HG02623 (cell line): Measurements from ENCODE around the gene ABCA1.

Experiments
- ATAC-seq: cut with Tn5 transposase; IDR thresholded peaks from one replicate; pipeline ENCODE4 v1.9.1; 2021; ENCODE audit warnings: moderate library complexity; ENCODE audit not compliant: unreplicated experiment

Gene ABCA1

DNA sequence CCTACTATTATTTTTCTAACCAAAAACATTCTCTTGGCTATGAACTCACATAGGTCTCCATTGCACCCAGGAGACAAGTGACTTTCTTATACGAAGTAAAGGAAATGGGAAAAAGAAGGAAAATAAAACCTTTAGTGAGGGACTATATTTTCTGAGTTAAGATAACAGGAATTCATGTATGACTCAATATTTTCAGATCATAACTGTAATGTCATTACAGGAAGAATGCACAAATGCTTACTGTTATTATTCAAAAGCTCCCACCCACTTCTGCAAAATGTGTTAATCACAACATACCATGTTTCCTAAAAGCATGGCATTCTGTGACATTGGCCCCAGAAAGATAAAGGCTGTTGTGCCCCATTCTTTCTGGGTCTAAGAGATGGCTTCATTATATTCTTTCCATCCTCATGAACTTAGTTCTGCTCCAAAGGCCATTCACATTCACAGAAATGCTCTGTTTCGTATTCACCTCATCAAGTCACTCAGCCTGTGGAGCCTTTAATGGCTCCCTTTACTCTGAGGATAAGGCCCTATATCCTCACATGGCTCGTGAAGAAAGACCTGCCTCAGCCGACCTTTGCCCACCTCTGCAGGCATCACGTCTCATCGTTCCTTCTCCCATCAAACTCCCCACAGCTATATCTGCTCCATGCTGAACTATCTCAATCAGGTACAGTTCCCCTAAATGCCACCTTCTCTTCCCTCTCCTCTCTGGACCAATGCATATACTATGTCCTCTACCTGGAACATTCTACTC is 77.0 kb downstream of the ABCA1 start:
- ATAC-seq: no peak

- ATAC-seq: no peak
Measured at GRCh38 chr9:104849023-104849422, 78.9 kb downstream of the ABCA1 start.

- no peak for ATAC-seq
Measured at GRCh38 chr9:104844710-104845109, 83.2 kb downstream of the ABCA1 start.

DNA sequence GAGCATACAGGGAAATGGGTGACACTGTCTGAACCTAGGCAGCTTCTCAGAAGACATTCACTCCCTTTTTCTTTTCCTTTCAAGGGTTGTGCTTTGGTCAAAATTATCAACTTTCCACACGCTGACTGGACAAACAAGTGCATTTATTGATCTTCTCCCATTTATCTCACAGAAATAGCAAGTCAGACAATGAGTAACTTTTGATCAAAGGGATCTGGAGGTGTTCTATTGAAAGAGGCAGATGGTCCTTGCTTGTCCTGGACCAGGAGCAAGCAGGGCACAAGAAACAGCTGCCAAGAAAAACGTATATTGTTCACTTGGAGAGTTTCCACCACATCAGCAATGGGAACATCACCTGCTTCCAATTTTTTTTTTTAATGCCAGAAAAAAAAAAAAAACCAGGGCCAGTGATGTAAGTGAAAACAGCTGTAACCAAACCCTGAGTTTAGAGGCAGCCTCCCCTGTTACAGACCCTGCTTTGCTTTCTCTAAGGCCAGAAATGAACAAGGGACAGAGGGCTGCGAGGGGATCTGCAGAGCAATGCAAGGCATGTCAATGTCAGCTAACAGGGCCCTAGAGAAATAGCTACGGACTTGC is 84.2 kb downstream of the ABCA1 start:
- no peak for ATAC-seq

DNA sequence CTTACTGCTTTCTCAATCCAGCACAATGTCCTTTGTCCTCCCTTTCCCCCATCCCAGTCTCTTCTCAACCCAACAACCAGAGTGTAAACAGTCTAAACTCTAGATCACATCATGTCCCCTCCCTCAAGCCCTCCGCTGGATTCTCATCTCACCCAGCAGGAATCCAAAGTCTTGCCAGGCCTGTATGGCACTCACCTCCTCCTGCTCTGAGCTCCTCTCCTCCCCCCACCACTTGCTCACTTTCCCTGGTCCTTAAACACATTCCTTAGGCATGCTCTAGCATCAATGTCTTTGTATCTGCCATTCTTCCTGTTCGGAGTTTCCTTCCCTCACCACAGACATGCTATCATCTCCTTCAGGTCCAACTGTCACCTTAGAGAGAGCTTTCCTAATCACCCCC is 85.3 kb downstream of the ABCA1 start:
- no peak for ATAC-seq

- ATAC-seq: no peak
Measured at GRCh38 chr9:104841601-104842141, 86.3 kb downstream of the ABCA1 start.

GRCh38 chr9:104838958-104839357 is 89.0 kb downstream of the ABCA1 start:
- ATAC-seq: no peak

GRCh38 chr9:104836767-104837166 is 91.2 kb downstream of the ABCA1 start:
- ATAC-seq: no peak

DNA sequence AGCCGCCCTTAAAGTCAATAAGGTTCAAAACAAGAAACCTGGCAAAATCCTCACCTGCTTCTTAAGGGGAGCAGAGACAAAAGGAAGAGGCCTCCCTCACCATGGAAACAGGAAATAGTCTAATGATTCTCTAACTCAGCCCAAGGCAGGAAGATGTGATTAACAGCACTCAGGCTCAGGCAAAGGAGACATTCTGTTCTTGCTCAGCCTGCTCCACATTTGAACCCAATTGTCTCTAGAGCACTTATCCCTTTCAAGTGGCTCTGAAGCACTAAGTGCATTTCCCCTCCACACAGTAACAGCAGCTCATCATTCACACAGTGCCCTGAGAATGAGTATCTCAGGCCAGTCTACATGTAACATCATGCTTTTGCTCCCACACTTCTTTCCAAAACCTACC is 91.7 kb downstream of the ABCA1 start:
- ATAC-seq: no peak

DNA sequence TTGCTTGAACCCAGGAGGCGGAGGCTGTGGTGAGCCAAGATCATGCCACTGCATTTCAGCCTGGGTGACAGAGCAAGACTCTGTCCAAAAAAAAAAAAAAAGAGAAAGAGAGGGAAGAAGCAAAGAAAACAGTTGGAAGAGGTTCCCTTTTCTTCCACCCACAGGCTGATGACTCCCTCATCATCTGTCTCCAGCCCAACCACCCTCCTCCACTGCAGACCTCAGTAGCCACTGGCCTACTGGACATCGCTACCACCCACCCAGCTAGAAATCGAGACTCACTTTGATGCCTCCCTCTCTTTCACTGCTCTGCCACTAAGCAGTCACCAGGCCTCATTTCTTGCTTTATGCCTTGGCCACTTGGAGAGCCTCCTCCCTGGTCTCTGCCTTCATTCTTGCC is 92.8 kb downstream of the ABCA1 start:
- ATAC-seq: no peak

- ATAC-seq: no peak
Measured at GRCh38 chr9:104833696-104834095, 94.3 kb downstream of the ABCA1 start.

DNA sequence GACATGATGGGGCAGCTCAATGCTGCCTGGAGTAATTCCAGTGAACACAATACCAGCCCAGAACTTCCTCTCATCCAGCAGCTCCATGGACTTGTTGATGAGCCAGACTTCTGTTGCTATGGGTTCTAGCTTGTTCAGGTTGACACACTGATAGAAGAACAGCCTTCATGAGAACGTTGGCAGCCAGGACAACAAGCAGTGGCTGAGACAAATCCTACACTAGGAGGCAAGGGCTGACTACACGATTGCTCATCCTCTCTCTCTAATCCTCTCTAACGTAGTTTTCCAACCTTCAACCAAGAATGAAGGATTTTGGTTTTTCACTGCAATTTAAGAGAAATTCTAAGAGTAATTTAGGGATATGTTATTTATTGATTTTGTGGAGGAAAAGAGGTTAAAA is 96.3 kb downstream of the ABCA1 start:
- ATAC-seq: no peak

DNA sequence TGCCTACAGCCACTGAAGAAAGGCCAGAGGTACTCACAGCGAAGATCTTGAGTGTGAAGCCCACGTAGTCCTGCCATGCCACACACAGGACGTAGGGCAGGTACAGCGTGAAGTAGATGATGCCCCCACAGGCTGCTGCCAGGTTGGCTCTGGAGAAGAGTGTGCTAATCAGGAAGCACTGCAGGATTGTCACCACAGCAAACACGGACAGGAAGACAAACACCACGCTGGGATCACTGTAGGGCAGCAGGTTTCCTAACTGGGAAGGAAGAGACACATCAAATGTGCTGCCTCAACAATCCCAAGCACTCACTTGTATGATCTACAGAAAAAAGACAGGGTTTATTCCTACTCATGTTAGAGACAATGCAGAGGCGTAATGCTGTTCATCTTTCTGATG is 101.0 kb downstream of the ABCA1 start:
- ATAC-seq: no peak

DNA sequence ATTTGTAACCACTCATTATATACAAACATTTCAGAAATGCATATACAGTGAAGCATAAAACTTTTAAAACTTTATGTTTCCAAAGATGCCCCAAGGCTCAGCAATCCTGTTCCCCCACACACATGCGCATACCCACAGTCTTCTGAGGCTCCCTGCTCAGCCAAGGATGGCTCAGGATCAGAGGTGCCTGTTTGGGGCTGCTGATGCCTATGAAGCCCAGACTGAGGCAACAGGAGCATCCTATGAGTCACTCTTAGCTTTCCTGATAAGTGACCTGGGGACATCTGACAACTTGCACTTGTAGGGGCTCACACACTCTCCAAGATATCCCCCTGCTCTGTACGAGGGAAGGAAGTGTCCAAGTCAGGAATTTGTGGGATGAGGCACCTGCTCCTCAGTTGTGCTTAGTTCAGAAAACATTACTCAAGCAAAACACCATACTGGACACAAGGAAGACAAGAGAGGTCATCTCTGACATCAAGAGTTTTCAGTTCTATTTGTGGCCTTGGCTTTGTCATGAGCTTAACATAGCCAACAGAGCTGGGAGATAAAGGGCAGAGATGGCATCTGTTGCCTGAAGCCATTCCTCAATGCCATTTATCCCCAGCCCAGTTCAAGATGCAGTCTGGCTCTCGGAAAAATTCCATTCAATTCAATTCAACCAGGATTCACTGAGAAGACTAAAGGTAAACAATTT is 101.7 kb downstream of the ABCA1 start:
- ATAC-seq: no peak

DNA sequence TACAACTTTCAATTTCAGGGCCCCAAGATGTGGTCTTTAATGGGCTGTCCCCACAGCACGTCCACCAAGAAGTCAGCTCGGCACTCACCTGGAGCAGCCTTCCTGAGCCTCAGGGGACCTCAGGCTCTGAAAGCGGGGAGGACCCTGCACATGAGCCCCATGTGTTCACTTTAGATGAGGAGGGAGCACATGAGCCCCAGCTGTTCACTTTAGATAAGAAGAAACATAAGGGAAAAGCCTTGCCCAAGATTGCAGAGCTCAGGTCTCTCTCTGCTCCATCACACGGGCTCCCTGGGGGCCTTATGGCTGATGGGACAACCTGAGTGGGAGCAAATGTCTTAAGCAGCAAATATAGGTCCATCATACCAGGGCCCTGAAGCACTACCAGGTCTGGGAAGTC is 107.6 kb downstream of the ABCA1 start:
- no peak for ATAC-seq

- no peak for ATAC-seq
Measured at GRCh38 chr9:104819033-104819432, 108.9 kb downstream of the ABCA1 start.

DNA sequence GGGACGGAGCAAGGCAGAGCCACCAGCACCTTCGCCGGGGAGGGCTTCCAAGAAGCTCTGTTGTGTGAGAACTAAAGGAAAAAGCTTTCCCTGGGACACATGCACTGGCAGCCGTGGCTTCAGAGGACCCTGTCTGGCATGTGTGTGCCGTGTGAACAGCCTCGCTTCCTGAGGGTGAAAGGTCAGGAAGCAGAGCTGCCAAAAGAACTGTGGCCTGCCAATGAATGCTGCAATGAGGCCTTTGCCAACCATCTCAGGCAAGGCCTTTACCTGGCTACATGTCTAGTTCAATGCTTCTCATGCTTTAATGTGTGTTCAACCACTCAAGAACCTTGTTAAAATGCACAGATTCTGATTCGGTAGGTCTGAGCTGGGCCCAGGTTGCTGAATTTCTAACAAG is 110.5 kb downstream of the ABCA1 start:
- no peak for ATAC-seq

GRCh38 chr9:104815851-104816565 is 111.9 kb downstream of the ABCA1 start:
- ATAC-seq: no peak

- no peak for ATAC-seq
Measured at GRCh38 chr9:104810421-104811339, 117.3 kb downstream of the ABCA1 start.

DNA sequence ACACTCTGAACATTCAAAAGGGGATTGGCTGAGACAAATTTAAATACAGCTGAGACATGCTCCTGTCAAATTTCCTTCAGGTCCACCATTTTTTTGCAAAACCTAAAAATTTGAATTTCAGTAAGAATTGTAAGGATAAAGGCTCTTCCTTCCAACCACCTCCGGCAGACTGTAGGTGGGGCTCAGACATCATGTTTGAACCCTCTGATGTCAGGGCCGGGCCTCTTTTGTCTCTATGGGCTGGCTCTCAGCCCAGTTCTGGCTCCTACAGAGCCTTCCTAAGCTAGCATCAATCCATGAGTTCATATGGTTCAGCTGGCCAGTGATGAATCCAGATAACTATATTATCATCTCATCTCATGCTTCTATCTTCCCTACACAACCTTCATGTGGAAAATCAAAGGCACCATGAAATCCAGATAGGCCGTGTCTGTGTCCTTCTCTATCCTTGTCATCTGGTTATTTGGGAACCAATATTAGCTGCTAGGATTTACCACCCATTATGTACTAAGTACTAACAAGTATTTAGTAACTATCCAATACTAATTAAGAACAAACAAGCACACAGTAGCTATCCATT is 119.8 kb downstream of the ABCA1 start:
- ATAC-seq: no peak
